Measurements from ENCODE around the gene PANK2.

The PANK2 gene

GRCh38 chr20:3857405-3857804, 31.8 kb upstream of the PANK2 start:
- Histone ChIP-seq H3K9ac (ENCODE audit: low read depth, low read length) (no peak overlapping the region), H3K4me1 (ENCODE audit: control insufficient read depth, insufficient read depth, low read length) (no peaks in the 10 kb centered on the region), H3K4me3 (ENCODE audit: low read depth, low read length) (no peak overlapping the region), H3K9me3 (ENCODE audit: control insufficient read depth, insufficient read depth, low read length) (no peaks in the 10 kb centered on the region), H3K36me3 (ENCODE audit: control insufficient read depth, insufficient read depth, low read length) (peaks cover 38% of the 10 kb centered on the region), H3K27ac (ENCODE audit: low read depth, low read length) (no peak overlapping the region), H3K27me3 (ENCODE audit: control insufficient read depth, insufficient read depth, low read length) (no peaks in the 10 kb centered on the region)

- Histone ChIP-seq H3K4me3 (ENCODE audit: low read depth, low read length) (no peak overlapping the region), H3K36me3 (ENCODE audit: control insufficient read depth, insufficient read depth, low read length) (peaks cover 51% of the 10 kb centered on the region), H3K27ac (ENCODE audit: low read depth, low read length) (no peak overlapping the region), H3K4me1 (ENCODE audit: control insufficient read depth, insufficient read depth, low read length) (no peaks in the 10 kb centered on the region), H3K9me3 (ENCODE audit: control insufficient read depth, insufficient read depth, low read length) (no peaks in the 10 kb centered on the region), H3K27me3 (ENCODE audit: control insufficient read depth, insufficient read depth, low read length) (no peaks in the 10 kb centered on the region), H3K9ac (ENCODE audit: low read depth, low read length) (no peak overlapping the region)
Measured at GRCh38 chr20:3858689-3859088, 30.5 kb upstream of the PANK2 start.

GRCh38 chr20:3861191-3861590, 28.0 kb upstream of the PANK2 start:
- H3K36me3 ChIP-seq (ENCODE audit: control insufficient read depth, insufficient read depth, low read length), result peaks cover 73% of the 10 kb centered on the region
- no peaks in the 10 kb centered on the region for H3K4me1 ChIP-seq (ENCODE audit: control insufficient read depth, insufficient read depth, low read length)
- H3K9ac ChIP-seq (ENCODE audit: low read depth, low read length), result no peak overlapping the region
- no peak overlapping the region for H3K4me3 ChIP-seq (ENCODE audit: low read depth, low read length)
- no peaks in the 10 kb centered on the region for H3K9me3 ChIP-seq (ENCODE audit: control insufficient read depth, insufficient read depth, low read length)
- H3K27me3 ChIP-seq (ENCODE audit: control insufficient read depth, insufficient read depth, low read length), result no peaks in the 10 kb centered on the region
- H3K27ac ChIP-seq (ENCODE audit: low read depth, low read length), result no peak overlapping the region

GRCh38 chr20:3862333-3862732, 26.9 kb upstream of the PANK2 start:
- Histone ChIP-seq H3K36me3 (ENCODE audit: control insufficient read depth, insufficient read depth, low read length) (peaks cover 80% of the 10 kb centered on the region), H3K27ac (ENCODE audit: low read depth, low read length) (no peak overlapping the region), H3K27me3 (ENCODE audit: control insufficient read depth, insufficient read depth, low read length) (no peaks in the 10 kb centered on the region), H3K4me3 (ENCODE audit: low read depth, low read length) (no peak overlapping the region), H3K9me3 (ENCODE audit: control insufficient read depth, insufficient read depth, low read length) (no peaks in the 10 kb centered on the region), H3K4me1 (ENCODE audit: control insufficient read depth, insufficient read depth, low read length) (no peaks in the 10 kb centered on the region), H3K9ac (ENCODE audit: low read depth, low read length) (no peak overlapping the region)

- no peaks in the 10 kb centered on the region for H3K9me3 ChIP-seq (ENCODE audit: control insufficient read depth, insufficient read depth, low read length)
- H3K27ac ChIP-seq (ENCODE audit: low read depth, low read length), result no peak overlapping the region
- no peaks in the 10 kb centered on the region for H3K27me3 ChIP-seq (ENCODE audit: control insufficient read depth, insufficient read depth, low read length)
- peaks cover 77% of the 10 kb centered on the region for H3K36me3 ChIP-seq (ENCODE audit: control insufficient read depth, insufficient read depth, low read length)
- no peak overlapping the region for H3K9ac ChIP-seq (ENCODE audit: low read depth, low read length)
- H3K4me1 ChIP-seq (ENCODE audit: control insufficient read depth, insufficient read depth, low read length), result no peaks in the 10 kb centered on the region
- H3K4me3 ChIP-seq (ENCODE audit: low read depth, low read length), result no peak overlapping the region
Measured at GRCh38 chr20:3863317-3863716, 25.9 kb upstream of the PANK2 start.

- Histone ChIP-seq H3K9me3 (ENCODE audit: control insufficient read depth, insufficient read depth, low read length) (no peaks in the 10 kb centered on the region), H3K27me3 (ENCODE audit: control insufficient read depth, insufficient read depth, low read length) (no peaks in the 10 kb centered on the region), H3K27ac (ENCODE audit: low read depth, low read length) (no peak overlapping the region), H3K9ac (ENCODE audit: low read depth, low read length) (no peak overlapping the region), H3K4me3 (ENCODE audit: low read depth, low read length) (no peak overlapping the region), H3K36me3 (ENCODE audit: control insufficient read depth, insufficient read depth, low read length) (peaks cover 70% of the 10 kb centered on the region), H3K4me1 (ENCODE audit: control insufficient read depth, insufficient read depth, low read length) (no peaks in the 10 kb centered on the region)
Measured at GRCh38 chr20:3864518-3864917, 24.7 kb upstream of the PANK2 start.

- Histone ChIP-seq H3K27me3 (ENCODE audit: control insufficient read depth, insufficient read depth, low read length) (no peaks in the 10 kb centered on the region), H3K9me3 (ENCODE audit: control insufficient read depth, insufficient read depth, low read length) (no peaks in the 10 kb centered on the region), H3K4me3 (ENCODE audit: low read depth, low read length) (no peak overlapping the region), H3K9ac (ENCODE audit: low read depth, low read length) (no peak overlapping the region), H3K36me3 (ENCODE audit: control insufficient read depth, insufficient read depth, low read length) (peaks cover 70% of the 10 kb centered on the region), H3K4me1 (ENCODE audit: control insufficient read depth, insufficient read depth, low read length) (no peaks in the 10 kb centered on the region), H3K27ac (ENCODE audit: low read depth, low read length) (no peak overlapping the region)
Measured at GRCh38 chr20:3865152-3865886, 23.9 kb upstream of the PANK2 start.

GRCh38 chr20:3865887-3866407, 23.2 kb upstream of the PANK2 start:
- Histone ChIP-seq H3K4me1 (ENCODE audit: control insufficient read depth, insufficient read depth, low read length) (no peaks in the 10 kb centered on the region), H3K9ac (ENCODE audit: low read depth, low read length) (no peak overlapping the region), H3K27me3 (ENCODE audit: control insufficient read depth, insufficient read depth, low read length) (no peaks in the 10 kb centered on the region), H3K4me3 (ENCODE audit: low read depth, low read length) (no peak overlapping the region), H3K36me3 (ENCODE audit: control insufficient read depth, insufficient read depth, low read length) (peaks cover 68% of the 10 kb centered on the region), H3K9me3 (ENCODE audit: control insufficient read depth, insufficient read depth, low read length) (no peaks in the 10 kb centered on the region), H3K27ac (ENCODE audit: low read depth, low read length) (no peak overlapping the region)

- Histone ChIP-seq H3K36me3 (ENCODE audit: control insufficient read depth, insufficient read depth, low read length) (peaks cover 64% of the 10 kb centered on the region), H3K27ac (ENCODE audit: low read depth, low read length) (no peak overlapping the region), H3K9me3 (ENCODE audit: control insufficient read depth, insufficient read depth, low read length) (no peaks in the 10 kb centered on the region), H3K4me3 (ENCODE audit: low read depth, low read length) (no peak overlapping the region), H3K9ac (ENCODE audit: low read depth, low read length) (no peak overlapping the region), H3K27me3 (ENCODE audit: control insufficient read depth, insufficient read depth, low read length) (no peaks in the 10 kb centered on the region), H3K4me1 (ENCODE audit: control insufficient read depth, insufficient read depth, low read length) (no peaks in the 10 kb centered on the region)
Measured at GRCh38 chr20:3866464-3866863, 22.7 kb upstream of the PANK2 start.

- Histone ChIP-seq H3K36me3 (ENCODE audit: control insufficient read depth, insufficient read depth, low read length) (peaks cover 59% of the 10 kb centered on the region), H3K27ac (ENCODE audit: low read depth, low read length) (no peak overlapping the region), H3K9me3 (ENCODE audit: control insufficient read depth, insufficient read depth, low read length) (no peaks in the 10 kb centered on the region)
Measured at GRCh38 chr20:3867802-3868201, 21.4 kb upstream of the PANK2 start.

GRCh38 chr20:3869839-3870634, 19.1 kb upstream of the PANK2 start:
- Histone ChIP-seq H3K4me3 (ENCODE audit: low read depth, low read length) (no peak overlapping the region), H3K9ac (ENCODE audit: low read depth, low read length) (no peak overlapping the region), H3K9me3 (ENCODE audit: control insufficient read depth, insufficient read depth, low read length) (no peaks in the 10 kb centered on the region), H3K36me3 (ENCODE audit: control insufficient read depth, insufficient read depth, low read length) (peaks cover 36% of the 10 kb centered on the region), H3K27me3 (ENCODE audit: control insufficient read depth, insufficient read depth, low read length) (no peaks in the 10 kb centered on the region), H3K4me1 (ENCODE audit: control insufficient read depth, insufficient read depth, low read length) (no peaks in the 10 kb centered on the region), H3K27ac (ENCODE audit: low read depth, low read length) (no peak overlapping the region)

More at GRCh38 chr20:3867802-3868201, 21.4 kb upstream of the PANK2 start:
- no peak overlapping the region for H3K9ac ChIP-seq (ENCODE audit: low read depth, low read length)
- no peak overlapping the region for H3K4me3 ChIP-seq (ENCODE audit: low read depth, low read length)
- H3K4me1 ChIP-seq (ENCODE audit: control insufficient read depth, insufficient read depth, low read length), result no peaks in the 10 kb centered on the region
- H3K27me3 ChIP-seq (ENCODE audit: control insufficient read depth, insufficient read depth, low read length), result no peaks in the 10 kb centered on the region
